Measurements from ENCODE around the gene ANKRD63. TPM values are rescaled to one million over a fixed set of nuclear protein-coding genes. Genes with fewer than 3 reads are reported as not detected.
A peak's percentile ranks its signal among the peaks of the same experiment; 100 is the strongest.

The ANKRD63 gene
- total RNA-seq, 8 experiments from 2014 or later: 0.17 to 0.66 (median 0.27) TPM; not detected in 5

DNA sequence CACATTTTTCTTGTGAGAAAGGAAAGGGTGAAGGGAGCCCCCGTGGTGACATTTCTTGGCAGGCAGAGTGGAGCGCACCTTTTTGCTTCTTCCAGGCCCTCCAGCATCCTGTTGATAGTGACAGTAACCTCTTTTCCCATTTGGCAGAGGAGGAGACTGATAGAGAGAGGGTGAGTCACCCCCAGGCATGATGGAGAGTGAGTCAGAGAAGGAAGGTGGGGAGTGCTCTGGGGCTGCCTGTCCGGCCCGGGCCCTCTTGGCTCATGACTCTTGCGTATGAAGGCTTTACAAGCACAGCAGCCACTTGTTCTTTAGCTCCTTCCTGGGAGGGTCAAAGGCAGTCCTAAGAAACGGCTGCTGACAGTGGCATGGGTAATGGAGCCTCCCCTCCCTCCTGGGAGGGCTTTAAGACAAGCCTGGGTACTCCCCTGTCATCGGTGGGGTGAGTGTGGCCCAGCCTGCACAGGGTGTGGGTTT lies 16.0 kb downstream of the ANKRD63 start:
- WGBS, 10 experiments: 15 to 100% (median 50%) methylated on average over 1 to 4 of the region's 7 CpGs; no CpG with 5 or more reads in 3 of the 10 experiments
- in situ Hi-C loops (cut with MboI; ENCODE audit: low pct_unique_long_range_greater_than_20kb in 2 of 9, low sequenced_read_pairs in 9 of 9, unreplicated experiment in 9 of 9): no loop called here
- H3K27ac ChIP-seq: peak overlapping the region; percentile 41 to 65

DNA sequence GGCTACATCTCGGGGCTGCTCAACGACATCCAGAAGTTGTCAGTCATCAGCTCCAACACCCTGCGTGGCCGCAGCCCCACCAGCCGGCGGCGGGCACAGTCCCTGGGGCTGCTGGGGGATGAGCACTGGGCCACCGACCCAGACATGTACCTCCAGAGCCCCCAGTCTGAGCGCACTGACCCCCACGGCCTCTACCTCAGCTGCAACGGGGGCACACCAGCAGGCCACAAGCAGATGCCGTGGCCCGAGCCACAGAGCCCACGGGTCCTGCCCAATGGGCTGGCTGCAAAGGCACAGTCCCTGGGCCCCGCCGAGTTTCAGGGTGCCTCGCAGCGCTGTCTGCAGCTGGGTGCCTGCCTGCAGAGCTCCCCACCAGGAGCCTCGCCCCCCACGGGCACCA lies 17.0 kb downstream of the ANKRD63 start:
- Histone ChIP-seq H3K27ac (peak overlapping the region in 1 of 2 donors; percentile 65), H3K4me3 (no peak overlapping the region), H3K4me1 (replicated peaks in 1 of 2) (peaks cover 8 to 11% of the 10 kb centered on the region in 2 donors)
- 93 to 100% methylated on average over 6 of the region's 20 CpGs; no CpG with 5 or more reads in 8 of the 10 experiments for WGBS, 10 experiments
- ATAC-seq (replicated peaks in 6 of 8): no peak
- in situ Hi-C loops (cut with MboI; ENCODE audit: low pct_unique_long_range_greater_than_20kb in 2 of 9, low sequenced_read_pairs in 9 of 9, unreplicated experiment in 9 of 9): no loop called here

More for the DNA sequence above, 16.0 kb downstream of the ANKRD63 start:
- Histone ChIP-seq H3K4me1 (replicated peaks in 1 of 2) (peaks cover 8 to 11% of the 10 kb centered on the region in 2 donors), H3K4me3 (no peak overlapping the region)
- peak; percentile 25 to 99 (median 98) for ATAC-seq (replicated peaks in 6 of 8)

DNA sequence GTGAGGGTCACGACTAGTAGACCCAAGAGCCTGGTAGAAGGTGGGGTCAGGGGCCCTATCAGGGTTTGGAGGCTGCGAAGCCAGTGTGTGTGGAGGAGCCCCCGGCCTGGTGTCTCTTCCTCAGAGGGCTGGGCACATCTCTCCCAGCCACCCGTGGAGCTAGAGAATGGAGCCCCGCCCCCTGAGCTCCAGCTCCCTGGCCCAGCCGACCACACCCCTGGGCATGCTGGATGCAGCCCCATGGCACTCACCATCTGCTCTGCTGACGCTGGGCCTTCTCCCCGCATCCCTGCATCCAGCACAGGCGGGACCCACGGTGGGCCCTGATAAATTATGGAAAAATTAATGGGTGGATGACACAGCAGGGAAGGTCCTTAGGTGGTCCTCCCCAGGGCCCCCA lies 17.5 kb downstream of the ANKRD63 start:
- in situ Hi-C loops (cut with MboI; ENCODE audit: low pct_unique_long_range_greater_than_20kb in 2 of 9, low sequenced_read_pairs in 9 of 9, unreplicated experiment in 9 of 9): no loop called here
- Histone ChIP-seq H3K4me1 (replicated peaks in 1 of 2) (peaks cover 8 to 11% of the 10 kb centered on the region in 2 donors), H3K27ac (no peak overlapping the region), H3K4me3 (no peak overlapping the region)
- ATAC-seq (replicated peaks in 6 of 8): peak in 6 of 8 experiments; percentile 10 to 91 (median 24)
- WGBS, 10 experiments: 58 to 100% (median 69%) methylated on average over 1 to 6 of the region's 10 CpGs; no CpG with 5 or more reads in 6 of the 10 experiments

DNA sequence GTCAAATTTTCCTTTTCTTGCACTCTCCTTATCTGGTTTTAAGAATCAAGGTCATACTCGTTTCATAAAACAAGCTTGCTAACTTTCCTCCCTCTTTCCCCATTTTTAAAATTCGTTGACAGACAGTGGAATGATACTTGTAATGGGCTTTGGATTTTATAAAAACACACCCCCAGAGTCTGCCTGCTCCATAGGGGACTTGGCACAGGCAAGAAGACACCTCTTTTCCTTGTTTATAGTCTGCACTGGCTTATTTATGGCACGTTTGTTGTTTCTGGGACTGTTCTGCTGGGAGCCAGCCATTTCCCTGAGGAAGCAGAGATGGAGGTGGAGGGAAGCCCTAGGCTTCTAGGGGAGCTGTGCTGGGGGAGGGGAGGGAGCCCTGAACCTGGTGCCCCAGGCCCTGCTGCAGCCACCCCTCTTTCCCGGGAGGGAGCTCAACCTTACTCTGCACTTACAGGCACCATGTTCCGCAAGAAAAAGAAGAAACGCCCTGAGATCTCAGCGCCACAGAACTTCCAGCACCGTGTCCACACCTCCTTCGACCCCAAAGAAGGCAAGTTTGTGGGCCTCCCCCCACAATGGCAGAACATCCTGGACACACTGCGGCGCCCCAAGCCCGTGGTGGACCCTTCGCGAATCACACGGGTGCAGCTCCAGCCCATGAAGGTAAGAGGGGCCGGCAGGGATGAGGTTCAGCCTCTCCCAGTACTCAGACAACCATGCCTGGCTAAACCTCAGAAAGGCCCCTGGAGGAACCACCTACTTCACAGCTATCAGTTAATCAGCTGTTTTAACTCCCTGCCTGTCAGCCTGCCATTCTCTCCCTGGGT lies 18.3 kb downstream of the ANKRD63 start:
- Histone ChIP-seq H3K4me3 (no peak overlapping the region), H3K27ac (no peak overlapping the region), H3K4me1 (replicated peaks in 1 of 2) (peaks cover 8 to 11% of the 10 kb centered on the region in 2 donors)
- 37 to 89% (median 72%) methylated on average over 1 to 6 of the region's 16 CpGs for WGBS, 10 experiments
- in situ Hi-C loops (cut with MboI; ENCODE audit: low pct_unique_long_range_greater_than_20kb in 2 of 9, low sequenced_read_pairs in 9 of 9, unreplicated experiment in 9 of 9): no loop called here
- no peak for ATAC-seq (replicated peaks in 6 of 8)

DNA sequence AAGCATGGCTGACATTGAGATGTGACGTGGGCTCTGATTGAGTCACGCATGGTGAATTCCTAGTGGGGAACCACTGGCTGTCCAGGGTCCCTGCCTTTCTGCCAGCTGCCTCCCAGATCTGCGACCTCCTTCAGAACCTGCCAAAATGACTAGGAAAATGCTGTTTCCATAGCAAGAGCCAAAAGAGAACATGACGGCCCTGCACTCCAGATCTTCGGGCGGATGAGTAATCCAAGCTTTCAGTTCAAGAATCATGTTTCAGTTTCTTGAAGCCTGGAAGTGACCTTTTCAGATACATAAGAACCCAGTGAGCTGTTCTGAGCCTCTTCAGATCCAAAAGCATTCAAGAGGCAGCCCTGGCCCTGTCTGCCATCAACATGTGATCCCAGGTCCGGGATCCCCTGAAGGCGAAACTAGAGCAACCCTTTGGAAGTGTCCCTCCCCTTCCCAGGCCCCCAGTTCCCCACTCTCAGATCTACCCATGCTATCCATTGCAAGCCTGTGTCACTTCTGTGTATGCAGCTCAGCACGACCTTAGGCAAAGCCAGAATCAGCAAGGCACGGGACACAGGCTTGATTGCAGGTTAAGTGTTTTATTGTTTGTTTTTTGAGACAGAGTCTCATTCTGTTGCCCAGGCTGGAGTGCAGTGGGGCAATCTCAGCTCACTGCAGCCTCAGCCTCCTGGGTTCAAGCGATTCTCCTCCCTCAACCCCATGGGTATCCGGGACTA lies 19.7 kb downstream of the ANKRD63 start:
- WGBS, 10 experiments: 33 to 93% (median 84%) methylated on average over 3 to 9 of the region's 12 CpGs; no CpG with 5 or more reads in 2 of the 10 experiments
- Histone ChIP-seq H3K27ac (no peak overlapping the region), H3K4me3 (no peak overlapping the region), H3K4me1 (replicated peaks in 1 of 2) (peaks cover 8 to 17% of the 10 kb centered on the region in 2 donors)
- in situ Hi-C loops (cut with MboI; ENCODE audit: low pct_unique_long_range_greater_than_20kb in 2 of 9, low sequenced_read_pairs in 9 of 9, unreplicated experiment in 9 of 9): no loop called here
- peak in 1 of 8 experiments; percentile 15 for ATAC-seq (replicated peaks in 6 of 8)

DNA sequence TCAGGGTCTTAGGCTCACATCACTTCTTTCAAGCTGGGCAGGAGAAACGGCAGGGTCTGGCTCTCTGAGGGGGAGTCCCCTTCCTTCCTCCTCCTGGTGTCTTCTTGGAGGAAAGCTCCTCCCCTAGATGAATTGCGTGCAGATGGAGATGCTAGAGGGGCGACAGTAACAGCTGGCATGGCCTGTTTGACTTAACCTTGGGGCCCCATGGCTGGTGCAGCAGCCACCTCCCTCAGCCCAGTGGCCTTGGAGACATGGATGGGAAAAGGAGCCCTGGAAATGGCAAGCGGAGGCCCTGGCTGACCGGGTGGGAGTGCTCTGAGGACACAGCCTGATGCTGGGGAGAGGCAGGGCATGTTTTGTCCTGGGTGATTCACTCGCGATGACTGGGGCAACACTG lies 23.8 kb downstream of the ANKRD63 start:
- H3K27ac ChIP-seq: no peak overlapping the region
- peaks cover 12 to 17% of the 10 kb centered on the region in 2 donors for H3K4me1 ChIP-seq (replicated peaks in 1 of 2)
- H3K4me3 ChIP-seq: no peak overlapping the region
- 20 to 85% (median 61%) methylated on average over 1 to 6 of the region's 7 CpGs; no CpG with 5 or more reads in 4 of the 10 experiments for WGBS, 10 experiments
- in situ Hi-C loops (cut with MboI; ENCODE audit: low pct_unique_long_range_greater_than_20kb in 2 of 9, low sequenced_read_pairs in 9 of 9, unreplicated experiment in 9 of 9): no loop called here
- peak in 1 of 8 experiments; percentile 7 for ATAC-seq (replicated peaks in 6 of 8)

DNA sequence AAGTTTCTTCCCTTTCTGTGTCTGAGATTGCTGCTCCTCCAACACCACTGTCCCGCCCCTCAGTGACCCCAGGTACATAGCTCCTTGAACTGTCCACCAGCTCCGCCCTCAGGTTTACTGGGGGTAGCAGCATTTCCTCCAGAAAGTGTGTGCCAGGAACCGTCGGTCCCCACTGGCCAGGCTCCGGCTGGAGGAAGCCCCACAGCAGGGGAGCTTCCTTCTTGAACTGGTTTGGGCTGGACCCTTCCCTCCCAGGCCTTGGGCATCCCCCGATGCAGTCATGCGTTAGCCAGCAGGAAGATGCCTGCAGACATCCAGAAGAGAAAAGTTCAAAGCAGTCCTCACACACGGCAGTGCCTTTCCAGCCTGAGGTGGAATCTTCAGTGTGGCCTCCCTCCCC lies 24.3 kb downstream of the ANKRD63 start:
- 37 to 80% (median 70%) methylated on average over 2 to 6 of the region's 8 CpGs; no CpG with 5 or more reads in 4 of the 10 experiments for WGBS, 10 experiments
- no peak overlapping the region for H3K27ac ChIP-seq
- H3K4me1 ChIP-seq (replicated peaks in 1 of 2): peaks cover 12 to 17% of the 10 kb centered on the region in 2 donors
- ATAC-seq (replicated peaks in 6 of 8): peak in 2 of 8 experiments; percentile 21 to 23
- no peak overlapping the region for H3K4me3 ChIP-seq
- in situ Hi-C loops (cut with MboI; ENCODE audit: low pct_unique_long_range_greater_than_20kb in 2 of 9, low sequenced_read_pairs in 9 of 9, unreplicated experiment in 9 of 9): no loop called here

DNA sequence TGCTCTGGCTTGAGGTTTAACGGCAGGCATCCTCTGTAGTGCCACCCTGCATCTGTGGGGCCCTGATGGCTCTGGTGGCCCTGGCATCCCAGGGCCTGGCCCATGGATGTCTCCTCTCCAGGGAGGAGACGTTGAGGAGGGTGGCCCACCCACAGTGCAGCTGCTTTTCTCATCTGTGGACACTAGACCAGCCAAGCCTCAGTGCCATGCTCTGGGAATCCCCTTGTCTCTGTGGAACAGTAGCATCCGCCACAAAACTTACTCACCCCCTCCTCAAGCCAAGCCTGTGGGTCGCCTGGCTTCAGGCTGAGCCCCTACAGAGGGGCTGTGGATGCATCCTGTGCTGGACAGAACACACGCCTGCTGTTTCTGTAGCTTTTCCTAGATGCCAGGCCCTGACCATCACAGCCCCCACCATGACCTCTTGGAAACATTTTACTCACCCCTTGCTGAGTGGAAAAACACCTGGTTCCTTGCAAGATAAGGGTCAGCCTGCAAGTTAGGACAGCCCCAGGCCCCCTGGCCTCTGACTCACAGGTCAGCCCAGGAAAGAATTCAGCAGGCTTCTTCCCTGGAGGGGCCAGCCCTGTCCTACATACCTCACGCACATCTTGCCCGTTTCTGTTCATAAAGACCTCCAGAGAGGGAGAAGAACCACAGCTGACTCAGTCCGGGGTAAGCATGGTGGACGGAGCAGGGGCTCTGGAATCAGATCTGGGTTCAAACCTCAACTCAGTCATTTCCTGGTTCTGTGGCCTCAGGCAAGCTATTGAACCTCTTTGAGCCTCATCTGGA lies 25.0 kb downstream of the ANKRD63 start:
- H3K4me1 ChIP-seq (replicated peaks in 1 of 2): peaks cover 15 to 23% of the 10 kb centered on the region in 2 donors
- no peak for ATAC-seq (replicated peaks in 6 of 8)
- 40 to 100% (median 83%) methylated on average over 1 to 7 of the region's 9 CpGs; no CpG with 5 or more reads in 4 of the 10 experiments for WGBS, 10 experiments
- H3K4me3 ChIP-seq: no peak overlapping the region
- in situ Hi-C loops (cut with MboI; ENCODE audit: low pct_unique_long_range_greater_than_20kb in 2 of 9, low sequenced_read_pairs in 9 of 9, unreplicated experiment in 9 of 9): no loop called here
- H3K27ac ChIP-seq: no peak overlapping the region

DNA sequence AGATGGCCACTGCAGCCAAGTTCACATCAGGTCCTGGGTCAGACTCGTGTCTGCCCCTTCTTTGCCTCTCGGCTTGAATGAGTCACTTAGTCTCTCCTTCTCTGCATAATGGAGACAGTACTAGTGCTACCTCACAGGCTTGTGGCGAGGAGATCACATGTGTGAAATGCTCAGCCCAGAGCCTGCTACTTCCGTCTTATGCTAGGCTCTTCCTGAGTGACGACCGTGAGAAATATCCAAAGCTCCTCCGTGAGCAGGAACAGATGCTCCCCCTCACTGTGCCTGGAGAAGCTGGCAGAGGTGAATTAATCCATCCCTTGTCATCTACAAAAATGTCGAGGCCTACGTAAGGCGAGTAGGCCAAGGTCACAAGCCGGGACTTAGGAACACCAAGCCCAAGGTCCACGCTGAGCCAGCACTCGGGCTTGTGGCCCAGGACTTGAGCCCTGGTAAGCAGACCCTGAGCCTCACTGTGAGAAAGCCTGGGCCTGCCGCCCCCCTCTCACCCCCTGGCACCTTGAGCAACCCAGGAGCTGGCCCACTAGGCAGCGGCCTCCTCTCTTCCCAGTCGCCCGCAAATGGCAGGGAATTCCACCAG lies 26.1 kb downstream of the ANKRD63 start:
- Histone ChIP-seq H3K4me1 (replicated peaks in 1 of 2) (peaks cover 18 to 23% of the 10 kb centered on the region in 2 donors), H3K4me3 (no peak overlapping the region), H3K27ac (peak overlapping the region in 1 of 2 donors; percentile 71)
- 0 to 94% (median 62%) methylated on average over 1 to 9 of the region's 17 CpGs; no CpG with 5 or more reads in 4 of the 10 experiments for WGBS, 10 experiments
- in situ Hi-C loops (cut with MboI; ENCODE audit: low pct_unique_long_range_greater_than_20kb in 2 of 9, low sequenced_read_pairs in 9 of 9, unreplicated experiment in 9 of 9): no loop called here
- peak in 7 of 8 experiments; percentile 73 to 88 (median 86) for ATAC-seq (replicated peaks in 6 of 8)

DNA sequence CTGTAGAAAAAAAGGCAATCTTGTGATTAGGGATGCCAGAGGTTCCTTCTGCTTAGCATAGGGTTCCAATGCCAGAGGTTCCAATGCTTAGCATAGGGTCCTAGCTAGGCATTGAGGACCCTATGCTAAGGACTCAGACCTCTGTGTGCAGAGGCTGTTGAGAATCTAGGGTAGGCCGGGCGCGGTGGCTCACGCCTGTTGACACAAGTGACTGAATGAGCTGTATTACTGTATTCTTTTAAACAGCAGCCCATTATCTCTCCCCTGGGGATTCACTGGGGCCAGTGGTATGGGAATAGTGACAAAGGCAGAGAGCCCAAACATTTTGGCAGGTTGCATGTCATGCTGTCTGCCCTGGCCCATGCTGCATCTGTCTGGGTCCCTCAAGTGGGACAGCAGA lies 27.8 kb downstream of the ANKRD63 start:
- in situ Hi-C loops (cut with MboI; ENCODE audit: low pct_unique_long_range_greater_than_20kb in 2 of 9, low sequenced_read_pairs in 9 of 9, unreplicated experiment in 9 of 9): no loop called here
- 95 to 100% methylated on average over 1 to 4 of the region's 4 CpGs; no CpG with 5 or more reads in 8 of the 10 experiments for WGBS, 10 experiments
- peak in 1 of 8 experiments; percentile 27 for ATAC-seq (replicated peaks in 6 of 8)
- no peak overlapping the region for H3K27ac ChIP-seq
- H3K4me3 ChIP-seq: no peak overlapping the region
- peaks cover 18 to 23% of the 10 kb centered on the region in 2 donors for H3K4me1 ChIP-seq (replicated peaks in 1 of 2)

DNA sequence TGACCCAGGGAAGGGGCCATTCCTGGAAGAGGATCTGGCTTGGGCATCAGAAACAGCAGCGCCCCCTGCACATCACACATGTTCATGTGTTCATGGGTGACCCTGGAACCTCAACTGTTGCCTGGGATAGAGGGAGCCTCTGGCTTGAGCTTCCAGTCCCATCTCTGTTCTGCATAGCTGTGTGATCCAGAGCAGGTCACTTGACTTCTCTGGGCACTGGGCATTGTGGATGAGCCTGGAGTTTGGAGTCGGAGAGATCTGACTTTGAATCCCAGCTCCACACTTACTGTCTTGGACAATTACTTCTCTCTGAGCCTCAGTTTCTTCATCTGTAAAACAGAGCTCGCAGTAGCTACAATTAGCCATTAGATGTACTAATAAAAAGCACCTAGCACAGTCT lies 28.4 kb downstream of the ANKRD63 start:
- peaks cover 18 to 23% of the 10 kb centered on the region in 2 donors for H3K4me1 ChIP-seq (replicated peaks in 1 of 2)
- no peak for ATAC-seq (replicated peaks in 6 of 8)

More for the DNA sequence above, 28.4 kb downstream of the ANKRD63 start:
- H3K4me3 ChIP-seq: no peak overlapping the region
- H3K27ac ChIP-seq: no peak overlapping the region
- WGBS, 10 experiments: 88 to 100% (median 92%) methylated on average over 1 to 2 of the region's 3 CpGs; no CpG with 5 or more reads in 7 of the 10 experiments
- in situ Hi-C loops (cut with MboI; ENCODE audit: low pct_unique_long_range_greater_than_20kb in 2 of 9, low sequenced_read_pairs in 9 of 9, unreplicated experiment in 9 of 9): no loop called here
